DMS153 (cell line): Measurements from ENCODE around the gene TAC4.
"Not testable (repeated sequence)": the region's sequence is repeated elsewhere in the genome, so short reads cannot be mapped to it uniquely, and the experiment has no call there.

Source experiments
- DNase-seq: peaks from one replicate; lab custom pipeline; 2025; lab: John Stamatoyannopoulos, UW

TAC4 gene

DNA sequence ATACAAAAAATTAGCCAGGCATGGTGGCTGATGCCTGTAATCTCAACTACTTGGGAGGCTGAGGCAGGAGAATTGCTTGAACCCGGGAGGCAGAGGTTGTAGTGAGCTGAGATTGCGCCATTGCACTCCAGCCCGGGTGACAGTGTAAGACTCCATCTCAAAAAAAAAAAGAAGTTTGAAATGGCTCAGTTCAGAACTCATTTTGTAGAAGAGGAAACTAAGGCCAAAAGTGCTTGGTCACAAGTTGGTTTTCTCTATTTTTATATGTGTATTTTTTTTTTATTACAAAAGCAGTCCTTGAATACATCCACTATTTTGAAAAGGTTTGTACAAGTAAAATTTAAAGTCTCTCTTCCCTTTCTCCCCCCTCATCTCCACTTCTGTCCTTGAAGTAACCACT, 5.5 kb downstream of the TAC4 start:
- no peak for DNase-seq

DNA sequence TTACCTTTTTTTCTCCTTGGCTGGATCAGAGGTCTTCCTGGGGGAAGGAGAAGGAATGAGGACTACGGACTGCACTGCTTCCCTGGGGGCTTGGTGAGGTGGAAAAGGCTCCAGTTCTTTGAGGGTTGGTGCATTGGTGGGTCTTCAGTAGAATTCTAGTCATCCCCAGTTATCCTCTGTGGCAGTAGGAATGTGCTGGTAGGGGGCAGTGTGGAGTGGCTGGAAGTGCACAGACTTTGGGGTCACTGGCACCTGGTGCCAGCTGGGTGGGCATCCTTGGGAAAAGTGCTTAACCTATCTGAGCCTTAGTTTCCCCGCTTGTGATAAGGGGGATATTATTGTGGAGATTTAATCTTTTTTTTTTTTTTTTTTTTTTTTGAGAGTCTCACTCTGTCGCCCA, 6.3 kb downstream of the TAC4 start:
- DNase-seq: no peak

DNA sequence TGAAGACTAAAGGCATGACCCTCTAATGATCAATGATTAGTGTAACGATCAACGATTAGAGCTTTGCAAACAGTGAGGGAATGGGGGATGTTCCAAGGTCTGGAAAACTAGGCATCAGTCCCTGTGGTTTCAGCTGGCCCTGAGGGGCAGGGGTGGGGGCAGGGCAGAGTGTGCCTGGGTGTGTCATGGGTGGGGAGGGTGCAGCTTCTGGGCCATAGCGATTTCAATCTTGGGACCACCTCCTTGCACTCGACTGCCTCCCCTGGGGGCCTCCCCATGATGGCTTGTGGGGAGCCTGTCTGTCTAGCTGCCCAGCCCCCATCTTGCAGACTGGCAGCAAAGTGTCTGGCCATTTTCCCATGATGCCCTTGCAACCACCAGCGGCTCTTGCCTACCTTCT, 8.4 kb downstream of the TAC4 start:
- no peak for DNase-seq

DNA sequence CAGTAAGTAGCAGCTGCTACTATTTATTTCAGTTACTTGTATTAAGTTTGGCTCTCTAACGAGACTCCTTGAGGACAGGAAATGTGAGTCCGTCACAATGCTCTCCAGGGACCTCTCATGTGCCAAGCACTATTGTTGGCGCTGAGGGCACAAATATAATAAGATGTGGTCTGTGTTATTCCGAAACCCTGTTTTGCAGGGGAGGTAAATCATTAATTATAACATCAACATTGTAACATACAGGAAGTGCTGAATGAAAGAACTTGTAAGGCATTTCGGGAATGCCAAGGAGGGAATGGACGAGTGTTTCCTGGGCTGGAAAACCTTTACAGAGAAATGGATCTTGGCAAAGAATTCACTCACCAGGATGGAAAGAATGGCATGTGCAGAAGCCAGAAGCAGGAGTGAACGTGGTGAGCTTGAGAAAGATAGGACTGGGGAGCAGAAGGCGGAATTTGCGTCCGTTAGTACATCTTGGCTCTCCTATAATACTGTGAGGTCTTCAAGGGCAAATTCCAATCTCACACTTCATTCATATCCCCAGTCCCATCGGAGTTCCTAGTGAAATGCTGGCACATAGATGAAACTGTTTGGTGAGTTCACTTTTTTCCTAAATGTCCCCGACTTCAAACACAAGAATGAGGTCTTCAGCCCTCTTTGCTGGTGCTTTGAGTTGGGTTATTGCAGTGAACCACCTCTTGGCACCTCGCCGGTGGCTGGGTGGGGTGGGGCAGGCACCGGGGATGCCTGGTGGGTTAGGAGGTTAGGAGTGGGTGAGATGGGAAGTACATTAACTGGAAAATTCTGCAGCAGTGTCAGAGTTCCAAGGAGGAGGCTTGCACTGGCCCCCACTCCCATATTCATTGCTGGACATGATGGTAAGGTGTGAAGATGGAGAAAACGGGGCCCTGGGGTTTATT, 11.5 kb downstream of the TAC4 start:
- peak; percentile 4 for DNase-seq

DNA sequence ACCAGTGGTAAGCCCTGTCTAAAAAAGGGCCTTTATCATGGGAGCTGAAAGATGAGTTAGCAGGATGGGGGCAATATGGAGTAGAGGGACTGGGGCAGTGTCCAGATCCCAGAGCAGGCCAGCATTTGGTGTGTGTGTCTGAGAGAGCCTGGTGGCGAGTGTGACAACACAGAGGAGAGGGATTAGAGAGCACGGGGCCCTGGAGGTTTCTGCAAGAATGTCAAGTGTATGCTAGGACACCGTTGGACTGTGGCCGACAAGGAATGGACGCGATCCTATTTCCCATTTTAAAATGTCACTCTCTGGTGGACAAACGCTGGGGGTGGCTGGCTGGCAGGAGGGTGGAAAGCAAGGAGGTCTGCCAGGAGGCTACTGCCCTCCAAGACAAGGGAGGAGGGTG, 12.4 kb downstream of the TAC4 start:
- no peak for DNase-seq

DNA sequence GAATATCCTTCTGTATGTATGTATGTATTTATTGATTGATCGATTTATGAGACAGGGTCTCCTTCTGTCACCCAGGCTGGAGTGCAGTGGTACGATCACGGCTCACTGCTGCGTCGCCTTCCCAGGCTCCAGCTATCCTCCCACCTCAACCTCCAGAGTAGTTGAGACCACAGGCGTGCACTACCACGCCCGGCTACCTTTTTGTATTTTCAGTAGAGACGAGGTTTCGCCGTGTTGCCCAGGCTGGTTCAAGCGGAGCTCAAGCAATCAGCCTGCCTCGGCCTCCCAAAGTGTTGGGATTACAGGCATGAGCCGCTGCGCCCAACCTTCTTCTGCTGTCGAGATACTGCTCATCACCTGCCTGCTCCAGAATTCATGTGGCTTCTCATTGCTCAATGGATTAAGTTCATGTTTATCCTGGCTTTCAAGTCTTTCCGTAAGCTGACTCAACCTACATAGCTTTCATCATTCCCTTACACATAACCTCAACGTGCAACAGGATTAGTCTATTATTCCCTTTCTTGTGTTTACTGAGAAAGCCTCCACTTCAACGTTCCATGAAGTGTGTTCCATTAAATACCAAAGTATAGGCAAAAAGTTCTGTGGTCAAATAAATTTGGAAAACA, 13.6 kb downstream of the TAC4 start:
- no peak for DNase-seq

DNA sequence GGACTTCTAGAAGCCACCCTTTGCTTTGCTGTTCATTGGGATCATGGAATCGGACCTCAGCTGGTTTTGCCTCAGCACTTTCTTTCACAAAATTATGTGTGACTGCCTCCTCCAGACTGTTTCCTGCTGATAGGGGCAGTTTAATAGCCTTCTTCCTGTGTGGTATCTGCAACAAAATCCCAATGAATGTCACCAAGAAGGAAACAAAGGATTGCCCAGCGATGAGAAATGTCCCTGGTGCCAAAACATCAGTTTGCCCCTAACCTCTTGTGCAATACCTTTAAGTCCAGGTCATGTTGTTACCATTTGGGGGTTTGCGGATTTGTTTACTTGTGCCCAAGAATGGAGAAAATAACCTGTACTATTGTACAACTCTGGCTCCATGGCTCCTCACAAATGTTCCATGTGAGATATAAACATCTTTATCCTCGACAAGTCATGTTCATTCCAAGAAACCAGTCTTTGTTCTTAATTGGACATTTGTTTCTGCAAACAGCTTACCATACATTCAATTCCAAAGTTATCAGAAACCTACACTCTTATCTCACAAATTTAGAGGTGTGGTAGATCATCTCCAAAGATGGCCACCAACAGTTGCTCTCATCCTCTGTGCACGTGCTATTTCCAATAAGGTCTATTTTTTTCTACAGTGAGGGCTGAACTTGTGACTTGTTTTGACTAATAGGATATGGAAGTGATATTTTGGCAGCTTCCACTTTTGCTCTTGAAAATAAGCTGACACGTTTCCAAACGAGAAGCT, 14.8 kb downstream of the TAC4 start:
- DNase-seq: no peak

DNA sequence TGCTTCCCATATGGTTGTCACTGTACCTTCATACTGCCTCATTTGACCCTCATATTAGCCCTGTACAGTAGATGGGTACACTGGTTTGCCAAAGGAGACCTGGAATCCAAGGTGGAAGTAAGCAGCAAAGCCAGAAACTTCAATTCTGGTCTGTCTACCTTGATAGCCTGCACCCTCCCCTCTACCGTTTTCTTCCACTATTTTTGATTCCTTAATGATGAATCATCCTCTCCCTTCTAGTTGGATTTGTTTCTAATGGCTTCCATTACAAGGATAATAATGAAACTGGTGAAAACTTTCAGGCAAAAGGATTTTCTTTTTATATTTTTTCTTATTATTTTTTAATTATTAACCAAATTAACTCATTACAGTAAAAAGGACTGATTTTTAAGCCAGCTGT, 17.3 kb downstream of the TAC4 start:
- DNase-seq: no peak

DNA sequence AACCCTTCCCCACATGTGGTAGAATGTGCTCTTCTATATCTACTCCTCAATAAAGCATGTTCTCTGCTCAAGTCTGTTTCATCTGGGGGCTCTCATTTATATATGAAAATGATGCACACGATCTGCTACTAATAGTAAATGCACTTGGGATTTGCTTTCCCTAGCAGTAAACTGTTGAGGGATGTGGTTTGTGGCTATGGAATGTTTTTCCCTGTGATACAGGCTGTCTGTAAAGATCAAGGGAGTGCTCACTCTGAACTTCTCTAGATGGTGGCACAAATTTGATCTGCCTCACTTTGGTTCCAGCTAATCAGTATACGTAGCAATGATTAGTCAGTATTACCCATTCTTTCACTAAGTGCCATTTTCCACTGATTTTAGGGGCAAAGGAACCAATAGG, 18.8 kb downstream of the TAC4 start:
- DNase-seq: no peak

DNA sequence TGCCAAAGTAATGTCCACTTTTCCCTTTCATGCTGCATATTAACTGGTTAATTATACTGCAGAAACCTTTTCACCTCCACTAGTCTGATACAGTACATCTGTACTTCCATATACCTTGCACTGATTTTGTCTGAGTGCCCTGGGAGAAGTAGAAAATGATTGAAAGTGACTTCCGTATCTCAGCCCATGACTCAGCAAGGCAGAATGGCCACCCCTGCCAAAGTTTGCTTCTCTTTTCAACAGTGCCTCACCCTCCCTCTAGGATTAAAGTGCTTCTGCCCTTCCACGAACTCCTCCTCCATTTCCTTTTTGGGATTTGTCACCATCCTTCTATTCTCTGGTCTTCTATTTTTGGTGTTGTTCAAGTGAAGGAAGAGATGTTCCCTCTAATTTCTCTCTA, 19.5 kb downstream of the TAC4 start:
- DNase-seq: not testable (repeated sequence)

DNA sequence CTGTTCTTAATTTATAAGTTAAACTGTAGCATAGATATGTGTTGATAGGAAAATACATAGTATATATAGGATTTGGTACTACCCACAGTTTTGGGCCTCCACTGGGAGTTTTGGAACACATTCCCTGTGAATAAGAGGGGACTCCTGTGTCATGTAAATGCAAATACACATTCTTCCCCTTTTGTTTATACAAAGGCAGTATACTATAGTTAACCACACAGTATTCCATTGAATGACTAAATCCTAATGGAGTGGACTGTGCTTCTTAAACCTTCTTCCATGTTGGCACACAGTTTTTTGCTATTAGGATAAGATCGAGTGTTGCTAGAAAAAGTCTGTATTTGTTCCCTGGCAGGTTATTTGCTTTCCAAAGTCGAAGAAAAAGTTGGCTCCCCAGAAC, 22.2 kb downstream of the TAC4 start:
- no peak for DNase-seq

DNA sequence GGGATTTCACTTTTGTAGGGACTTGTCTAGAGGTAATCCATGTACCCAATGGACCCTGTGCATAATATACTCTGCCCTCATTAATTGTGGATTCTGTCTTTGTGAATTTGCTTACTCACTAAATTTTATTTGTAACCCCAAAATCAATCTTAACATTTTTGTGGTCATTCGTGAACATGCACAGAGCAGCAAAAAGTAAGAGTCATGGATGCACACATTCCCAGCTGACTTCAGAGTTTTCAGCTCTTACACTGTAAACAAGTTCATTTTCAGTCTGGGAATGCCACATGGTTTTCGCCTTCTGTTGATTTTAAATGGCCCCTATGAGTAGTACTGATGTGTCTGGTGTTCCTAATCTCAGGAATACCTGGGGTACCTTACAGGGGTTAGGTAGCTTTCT, 24.3 kb downstream of the TAC4 start:
- no peak for DNase-seq

DNA sequence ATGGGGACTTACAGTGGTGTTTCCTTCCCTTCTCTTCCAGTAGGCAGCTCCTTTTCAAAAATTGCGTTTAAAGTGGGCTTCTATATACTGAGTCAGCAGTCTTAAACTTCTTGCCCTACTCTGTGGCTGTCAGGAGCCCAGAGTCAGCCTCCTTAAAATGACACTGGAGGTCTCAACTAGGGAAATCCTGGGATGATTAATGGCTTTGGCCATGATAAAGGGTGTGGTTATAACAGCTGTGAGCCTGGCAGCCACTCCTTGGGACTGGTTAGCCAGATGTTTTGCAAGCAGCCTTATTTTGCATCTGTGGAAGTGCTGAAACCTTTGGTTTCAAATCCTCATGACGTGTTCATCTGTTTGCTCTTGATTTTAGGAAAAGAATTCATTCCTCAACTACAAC, 25.0 kb downstream of the TAC4 start:
- DNase-seq: no peak

DNA sequence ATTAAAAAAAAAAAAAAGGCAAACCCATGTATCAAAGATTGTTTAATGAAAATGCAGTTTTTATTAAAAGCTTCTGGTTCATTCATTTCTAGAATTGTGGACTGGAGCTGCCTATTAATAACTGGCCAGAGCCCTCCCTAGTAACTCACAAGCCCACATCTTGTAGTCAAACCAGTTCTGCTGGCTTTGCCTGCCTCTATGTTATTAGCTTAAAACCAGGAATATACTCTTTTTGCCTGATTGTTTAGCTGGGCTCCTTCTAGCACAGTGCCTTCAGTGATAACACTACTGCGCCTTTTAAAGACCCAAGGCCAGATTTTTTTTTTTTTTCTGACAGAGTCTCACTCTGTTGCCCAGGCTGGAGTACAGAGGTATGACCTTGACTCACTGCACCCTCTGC, 26.0 kb downstream of the TAC4 start:
- no peak for DNase-seq

DNA sequence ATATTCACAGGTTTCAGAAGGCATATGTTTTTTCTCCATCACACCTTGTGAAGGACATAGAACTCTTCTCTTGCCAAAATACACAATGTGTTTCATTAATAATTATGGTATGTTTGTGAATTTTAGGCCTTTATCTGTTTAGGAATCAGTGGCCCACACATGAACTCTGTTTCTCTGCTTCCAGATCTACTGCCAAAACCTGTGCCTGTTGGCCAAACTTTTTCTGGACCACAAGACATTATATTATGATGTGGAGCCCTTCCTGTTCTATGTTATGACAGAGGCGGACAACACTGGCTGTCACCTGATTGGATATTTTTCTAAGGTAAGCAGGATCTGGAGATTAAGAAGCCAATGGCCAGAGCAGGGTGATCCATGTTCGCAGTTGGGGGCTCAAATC, 26.4 kb downstream of the TAC4 start:
- DNase-seq: no peak

DNA sequence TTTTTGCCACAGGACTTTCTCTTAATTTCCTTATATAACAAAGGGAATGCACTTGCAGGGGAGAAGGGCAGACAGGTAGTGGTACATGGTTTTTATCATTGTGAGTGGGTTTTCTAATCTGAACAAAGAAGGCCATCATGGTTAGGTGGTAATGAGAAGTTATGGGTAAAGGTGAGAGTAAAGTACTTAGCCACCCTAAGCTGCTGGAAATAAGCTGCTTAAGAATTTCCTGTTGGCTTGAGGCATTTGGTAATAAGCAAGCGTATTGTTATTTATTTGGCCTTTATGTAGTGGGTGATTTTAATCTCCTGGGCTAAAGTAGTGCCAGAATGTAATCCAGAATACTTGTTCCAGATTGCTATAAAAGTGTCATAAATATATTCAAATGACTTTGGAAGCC, 27.1 kb downstream of the TAC4 start:
- no peak for DNase-seq

DNA sequence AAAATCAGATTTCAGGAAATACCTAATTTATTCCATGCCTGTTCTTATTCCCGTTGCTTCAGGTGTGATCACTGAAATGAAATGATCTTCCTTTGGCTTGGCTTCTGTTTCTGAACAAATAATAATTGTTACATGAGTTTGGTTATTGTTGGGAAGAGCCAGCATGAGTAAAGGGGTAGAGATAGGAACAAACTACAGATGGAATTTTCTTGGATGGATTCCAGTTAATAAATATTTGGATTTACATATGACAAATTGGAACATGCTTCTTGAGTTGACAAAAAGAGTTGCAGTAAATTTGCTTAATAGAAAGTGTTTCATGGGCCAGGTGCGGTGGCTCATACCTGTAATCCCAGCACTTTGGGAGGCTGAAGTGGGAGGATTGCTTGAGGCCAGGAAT, 28.2 kb downstream of the TAC4 start:
- no peak for DNase-seq

DNA sequence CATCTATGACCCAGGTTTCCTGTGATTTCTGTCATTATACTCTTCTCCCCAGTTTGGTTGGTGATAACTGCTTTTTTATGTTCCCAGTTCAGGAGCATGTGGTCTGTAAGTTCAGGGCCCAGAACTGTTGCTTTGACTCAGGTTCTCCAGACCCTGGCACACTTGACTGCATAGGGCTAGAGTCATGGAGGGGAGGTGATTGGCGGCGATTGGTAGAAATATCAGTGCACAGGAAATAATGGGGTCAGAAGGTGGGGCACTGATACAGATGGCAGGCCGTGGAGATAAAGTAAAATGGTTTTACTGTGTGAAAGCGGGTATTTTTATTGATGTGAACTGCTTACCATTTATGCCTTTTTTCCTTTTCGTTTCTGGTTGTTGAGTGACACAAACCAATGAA, 28.7 kb downstream of the TAC4 start:
- no peak for DNase-seq

DNA sequence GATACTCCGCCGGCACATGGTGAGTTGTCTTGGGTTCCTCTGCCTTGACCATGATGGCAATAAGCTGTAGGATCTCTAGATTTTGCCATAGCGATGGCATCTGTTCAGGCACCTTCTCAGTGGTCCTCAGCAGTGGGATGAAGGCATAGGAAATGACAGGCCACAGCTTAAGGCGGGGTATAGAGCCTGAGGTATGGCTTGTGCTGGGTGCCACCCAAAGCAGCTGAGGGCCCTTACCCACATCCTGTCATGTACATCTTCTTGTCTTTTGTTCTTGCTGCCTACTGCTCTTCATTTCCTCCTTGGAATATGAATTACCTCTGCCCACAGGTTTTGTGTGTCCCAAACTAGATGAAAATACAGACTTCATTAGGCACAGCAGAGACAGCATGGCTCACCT, 29.9 kb downstream of the TAC4 start:
- DNase-seq: no peak

DNA sequence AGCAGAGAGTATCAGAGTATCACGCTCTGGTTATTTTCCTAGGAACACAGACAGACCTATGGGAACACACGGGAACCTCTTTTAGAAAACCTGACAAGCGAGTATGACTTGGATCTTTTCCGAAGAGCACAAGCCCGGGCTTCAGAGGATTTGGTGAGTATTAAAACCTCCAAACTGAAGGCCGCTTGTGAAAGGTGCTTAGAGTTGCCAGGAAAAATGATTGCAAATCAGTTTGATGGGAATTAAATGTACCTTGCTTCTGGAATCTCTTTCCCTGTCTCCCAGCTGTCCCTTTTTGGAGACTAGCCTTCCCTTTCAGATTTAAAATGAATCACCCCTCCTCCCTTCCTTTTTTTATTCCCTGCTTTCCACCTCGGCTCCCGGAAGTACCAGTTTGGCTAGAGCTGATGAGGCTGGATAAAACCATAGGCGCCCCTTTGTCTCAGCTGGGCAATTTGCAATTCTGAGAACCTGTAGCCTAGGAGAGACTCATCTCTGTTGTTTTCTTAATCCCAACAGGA, 32.0 kb downstream of the TAC4 start:
- no peak for DNase-seq

DNA sequence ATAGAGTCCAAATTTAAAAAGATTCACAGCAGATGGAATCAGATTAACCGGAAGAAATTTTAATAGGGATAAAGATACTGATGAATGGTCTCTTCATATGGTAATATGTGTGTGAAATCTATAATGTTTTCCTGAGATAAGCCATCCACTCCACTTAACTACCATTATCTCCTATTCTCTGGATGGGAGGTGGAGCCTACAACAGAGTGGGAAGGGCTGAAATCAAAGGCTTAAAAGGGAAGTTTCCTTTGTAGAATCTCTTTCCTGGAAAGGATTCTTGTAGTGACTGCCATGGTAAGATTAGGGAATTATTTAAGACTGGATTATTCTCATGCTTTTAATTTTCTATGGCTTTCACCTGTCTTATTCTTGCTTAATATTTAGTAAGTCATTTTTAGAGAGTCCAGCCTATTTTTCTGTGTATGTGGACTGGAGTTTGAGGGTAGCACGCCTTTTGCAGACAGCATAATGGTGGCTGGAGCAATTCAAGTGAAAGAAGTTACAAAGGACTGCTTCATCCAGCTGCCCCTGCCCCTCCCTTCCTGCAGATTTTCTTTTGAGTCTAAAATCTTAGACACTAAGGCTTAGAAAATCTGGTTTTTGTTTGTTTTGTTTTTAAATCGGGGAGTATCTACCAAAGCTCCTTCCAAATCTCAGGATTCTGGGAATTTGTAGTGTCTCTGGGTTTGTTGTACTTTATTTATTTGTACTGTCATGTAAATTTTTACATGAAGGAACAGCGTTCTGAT, 32.9 kb downstream of the TAC4 start:
- DNase-seq: no peak

DNA sequence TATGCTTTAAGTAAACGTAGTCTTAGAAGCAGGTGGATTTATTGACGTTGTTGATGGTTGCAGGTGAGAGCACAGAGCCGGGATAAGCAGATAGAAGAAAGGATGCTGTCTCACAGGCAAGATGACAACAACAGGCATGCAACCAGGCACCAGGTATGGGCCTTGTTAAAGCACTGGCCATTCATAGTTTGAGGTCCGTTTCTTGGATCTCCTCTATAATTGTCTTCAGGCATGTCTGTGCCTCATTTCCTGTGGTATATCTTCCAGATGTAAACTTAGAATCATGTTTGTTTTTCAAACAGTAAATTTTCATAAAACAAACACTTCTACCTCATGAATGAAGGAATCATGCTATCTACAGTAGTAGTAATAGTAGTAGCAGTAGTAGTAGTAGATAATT, 38.8 kb downstream of the TAC4 start:
- DNase-seq: no peak
